Renal cortical epithelial cell (primary cell): ENCODE data around the gene DTNA. TPM values are rescaled to one million over a fixed set of nuclear protein-coding genes. Genes with fewer than 3 reads are reported as not detected.

Source experiments
- DNase-seq: peaks from one replicate; pipeline ENCODE4 v3.0.0-alpha.2; 2011; ENCODE audit warnings: low read depth
- total RNA-seq: library from RNA; depleted of rRNA; stranded (reverse); fragments of >200 nt; gene quantifications from 2 replicates; pipeline ENCODE4 v1.2.3, GENCODE V29; 2014

Gene DTNA
- total RNA-seq, 1 donor from 2014 or later: 21.1 TPM

GRCh38 chr18:34806527-34806926 lies 96.4 kb downstream of the DTNA start:
- no peak for DNase-seq

- DNase-seq: peak; percentile 43
Measured at GRCh38 chr18:34807106-34807796, 97.2 kb downstream of the DTNA start.

GRCh38 chr18:34808389-34808788 lies 98.3 kb downstream of the DTNA start:
- peak; percentile 16 for DNase-seq

GRCh38 chr18:34809451-34810072 lies 99.5 kb downstream of the DTNA start:
- peak; percentile 51 for DNase-seq

- no peak for DNase-seq
Measured at GRCh38 chr18:34816183-34816582, 106.1 kb downstream of the DTNA start.

- DNase-seq: no peak
Measured at GRCh38 chr18:34817636-34818035, 107.5 kb downstream of the DTNA start.

- no peak for DNase-seq
Measured at GRCh38 chr18:34818064-34818463, 108.0 kb downstream of the DTNA start.

- peak; percentile 19 for DNase-seq
Measured at GRCh38 chr18:34820360-34821065, 110.4 kb downstream of the DTNA start.

- no peak for DNase-seq
Measured at GRCh38 chr18:34821669-34822210, 111.6 kb downstream of the DTNA start.

GRCh38 chr18:34828093-34828492 lies 118.0 kb downstream of the DTNA start:
- no peak for DNase-seq

- DNase-seq: no peak
Measured at GRCh38 chr18:34834897-34835296, 124.8 kb downstream of the DTNA start.

GRCh38 chr18:34835466-34835865 lies 125.4 kb downstream of the DTNA start:
- no peak for DNase-seq

- DNase-seq: peak; percentile 32
Measured at GRCh38 chr18:34837769-34838272, 127.7 kb downstream of the DTNA start.

- no peak for DNase-seq
Measured at GRCh38 chr18:34838669-34839068, 128.6 kb downstream of the DTNA start.

GRCh38 chr18:34840256-34840826 lies 130.2 kb downstream of the DTNA start:
- no peak for DNase-seq

- no peak for DNase-seq
Measured at GRCh38 chr18:34841891-34842290, 131.8 kb downstream of the DTNA start.

GRCh38 chr18:34844072-34844471 lies 134.0 kb downstream of the DTNA start:
- DNase-seq: no peak

GRCh38 chr18:34844732-34845459 lies 134.8 kb downstream of the DTNA start:
- DNase-seq: no peak

- no peak for DNase-seq
Measured at GRCh38 chr18:34847408-34847807, 137.3 kb downstream of the DTNA start.

GRCh38 chr18:34848156-34848555 lies 138.1 kb downstream of the DTNA start:
- DNase-seq: no peak

GRCh38 chr18:34848695-34849094 lies 138.6 kb downstream of the DTNA start:
- no peak for DNase-seq
